HFF-Myc (cell line): ENCODE data around the gene RERE.

Experiments
- DNase-seq: peaks from one replicate; pipeline ENCODE4 v3.0.0-alpha.2; 2011; ENCODE audit warnings: low read depth; ENCODE audit errors: extremely low read depth
- H3K4me3 ChIP-seq: replicated peaks from 2 replicates; pipeline ENCODE4 v1.5.1; 2011; ENCODE audit warnings: low read depth, mild to moderate bottlenecking, control low read depth, low read length
- TF ChIP-seq, protein P1 (sequence below): IDR thresholded peaks from 2 replicates; pipeline ENCODE4 v1.5.1; 2012; ENCODE audit warnings: mild to moderate bottlenecking, low read depth, low read length, control low read depth; ENCODE audit errors: missing control alignments

The RERE gene

DNA sequence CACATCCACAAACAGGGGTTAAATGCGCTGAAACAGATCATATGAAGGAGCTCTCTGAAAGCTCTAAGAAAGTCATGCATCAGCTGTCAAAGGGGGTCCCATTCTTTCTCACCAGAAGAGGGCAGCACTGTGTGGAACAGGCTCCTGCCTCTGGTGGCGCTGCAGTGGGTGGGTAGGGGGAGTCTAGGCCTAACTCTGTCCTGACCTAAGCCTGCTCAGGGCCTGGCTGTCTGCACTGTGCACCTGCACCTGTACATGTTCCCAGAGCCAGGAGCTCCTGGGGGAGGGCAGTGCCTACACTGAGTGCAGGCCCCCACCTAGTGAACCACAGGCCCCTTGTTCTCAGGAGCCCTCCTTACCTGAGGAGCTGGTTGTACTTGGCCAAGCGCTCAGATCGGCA, 45.1 kb upstream of the RERE start:
- TF ChIP-seq, protein P1, sequence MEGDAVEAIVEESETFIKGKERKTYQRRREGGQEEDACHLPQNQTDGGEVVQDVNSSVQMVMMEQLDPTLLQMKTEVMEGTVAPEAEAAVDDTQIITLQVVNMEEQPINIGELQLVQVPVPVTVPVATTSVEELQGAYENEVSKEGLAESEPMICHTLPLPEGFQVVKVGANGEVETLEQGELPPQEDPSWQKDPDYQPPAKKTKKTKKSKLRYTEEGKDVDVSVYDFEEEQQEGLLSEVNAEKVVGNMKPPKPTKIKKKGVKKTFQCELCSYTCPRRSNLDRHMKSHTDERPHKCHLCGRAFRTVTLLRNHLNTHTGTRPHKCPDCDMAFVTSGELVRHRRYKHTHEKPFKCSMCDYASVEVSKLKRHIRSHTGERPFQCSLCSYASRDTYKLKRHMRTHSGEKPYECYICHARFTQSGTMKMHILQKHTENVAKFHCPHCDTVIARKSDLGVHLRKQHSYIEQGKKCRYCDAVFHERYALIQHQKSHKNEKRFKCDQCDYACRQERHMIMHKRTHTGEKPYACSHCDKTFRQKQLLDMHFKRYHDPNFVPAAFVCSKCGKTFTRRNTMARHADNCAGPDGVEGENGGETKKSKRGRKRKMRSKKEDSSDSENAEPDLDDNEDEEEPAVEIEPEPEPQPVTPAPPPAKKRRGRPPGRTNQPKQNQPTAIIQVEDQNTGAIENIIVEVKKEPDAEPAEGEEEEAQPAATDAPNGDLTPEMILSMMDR: peak; percentile 63
- H3K4me3 ChIP-seq: no peak overlapping the region
- no peak for DNase-seq

DNA sequence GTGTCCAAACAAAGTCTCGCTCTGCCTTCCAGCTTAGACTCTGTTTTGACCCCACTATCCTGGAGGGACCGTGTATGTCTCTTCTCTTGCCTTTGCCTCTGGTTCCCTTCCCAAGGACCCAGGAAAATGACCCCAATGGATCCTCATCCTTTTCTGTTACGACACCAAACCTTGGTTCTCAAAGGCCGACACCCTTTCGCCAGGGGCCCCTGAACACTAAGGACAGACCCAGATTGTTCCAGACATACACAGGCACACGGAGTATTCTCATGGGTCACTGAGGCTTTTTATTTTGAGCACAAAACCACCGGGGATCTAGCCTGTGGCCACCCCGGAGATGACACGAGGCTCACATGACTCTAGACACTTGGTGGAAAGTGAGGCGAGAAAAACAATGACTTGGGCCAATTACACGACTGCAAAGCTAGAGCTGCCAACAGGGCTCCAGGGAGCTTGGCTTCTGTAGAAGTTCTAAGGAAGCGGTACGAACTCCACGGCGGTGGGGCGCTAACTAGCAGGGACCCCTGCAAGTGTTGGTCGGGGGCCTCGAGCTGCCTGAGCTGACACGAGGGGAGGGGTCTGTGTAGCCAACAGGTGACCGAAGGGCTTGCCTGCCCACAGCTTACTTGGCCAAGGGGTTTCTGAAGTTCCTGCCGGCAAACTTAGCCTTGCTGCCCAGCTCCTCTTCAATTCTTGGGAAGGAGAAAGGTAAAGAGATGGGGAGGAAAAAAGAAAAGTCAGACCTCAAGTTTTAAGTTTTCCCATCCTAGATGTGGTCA, 43.5 kb upstream of the RERE start:
- no peak overlapping the region for H3K4me3 ChIP-seq
- TF ChIP-seq, protein P1: no peak
- no peak for DNase-seq

DNA sequence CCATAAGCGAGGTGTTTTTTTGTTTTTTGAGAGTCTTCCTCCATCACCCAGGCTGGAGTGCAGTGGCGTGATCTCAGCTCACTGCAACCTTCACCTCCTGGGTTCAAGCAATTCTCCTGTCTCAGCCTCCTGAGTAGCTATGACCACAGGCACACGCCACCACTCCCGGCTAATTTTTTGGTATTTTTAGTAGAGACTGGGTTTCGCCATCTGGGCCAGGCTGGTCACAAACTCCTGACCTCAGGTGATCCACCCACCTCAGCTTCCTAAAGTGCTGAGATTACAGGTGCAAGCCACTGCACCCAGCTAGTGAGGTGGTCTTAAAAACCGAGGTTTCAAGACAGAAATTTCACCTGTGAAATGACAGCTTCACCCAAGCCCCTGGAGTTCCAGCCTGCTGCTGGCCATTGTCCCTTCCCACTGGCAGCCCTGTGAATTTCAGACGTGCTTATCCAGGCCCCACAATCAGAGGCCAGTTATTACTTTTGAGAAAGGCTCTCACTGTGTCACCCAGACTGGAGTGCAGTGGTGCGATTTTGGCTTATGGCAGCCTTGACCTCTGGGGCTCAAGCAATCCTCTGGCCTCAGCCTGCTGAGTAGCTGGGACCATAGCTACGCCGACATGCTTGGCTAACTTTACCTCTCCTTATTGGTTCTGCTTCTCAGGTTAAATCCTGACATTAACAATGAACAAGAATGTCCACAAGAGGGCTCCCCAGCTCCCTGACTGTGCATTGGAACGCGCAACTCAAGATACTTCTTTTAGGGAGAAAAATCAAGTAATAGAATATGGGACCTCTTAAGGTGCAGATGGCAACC, 41.7 kb upstream of the RERE start:
- no peak overlapping the region for H3K4me3 ChIP-seq
- peak; percentile 44 for DNase-seq
- TF ChIP-seq, protein P1: peak; percentile 62

DNA sequence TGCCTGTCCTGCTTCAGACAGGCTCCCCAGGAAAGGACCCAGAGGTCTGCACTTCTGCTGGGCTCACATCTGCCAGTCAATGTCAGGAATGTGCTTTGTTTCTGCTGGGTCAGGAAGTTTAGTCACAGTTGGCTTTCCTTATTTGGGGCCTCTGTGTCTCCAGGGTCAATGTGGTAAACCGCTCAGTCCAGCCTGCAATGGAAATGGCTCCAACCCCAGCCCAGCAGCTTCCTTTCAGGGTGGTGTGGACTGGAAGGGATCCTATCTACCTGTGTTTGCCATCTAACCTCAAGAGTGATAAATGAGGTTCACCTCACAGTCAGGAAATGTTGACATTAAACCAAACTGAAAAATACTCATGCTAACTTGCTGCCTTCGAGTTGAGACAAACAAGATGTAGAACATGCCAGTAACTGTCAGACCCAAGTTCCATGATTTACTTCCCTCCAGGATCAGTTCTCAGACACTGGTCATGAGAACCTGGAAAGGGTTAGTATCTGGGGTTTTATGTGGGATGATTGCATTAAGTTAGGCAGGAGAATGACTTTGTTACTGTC, 40.8 kb upstream of the RERE start:
- DNase-seq: peak; percentile 52
- no peak overlapping the region for H3K4me3 ChIP-seq
- TF ChIP-seq, protein P1: no peak

DNA sequence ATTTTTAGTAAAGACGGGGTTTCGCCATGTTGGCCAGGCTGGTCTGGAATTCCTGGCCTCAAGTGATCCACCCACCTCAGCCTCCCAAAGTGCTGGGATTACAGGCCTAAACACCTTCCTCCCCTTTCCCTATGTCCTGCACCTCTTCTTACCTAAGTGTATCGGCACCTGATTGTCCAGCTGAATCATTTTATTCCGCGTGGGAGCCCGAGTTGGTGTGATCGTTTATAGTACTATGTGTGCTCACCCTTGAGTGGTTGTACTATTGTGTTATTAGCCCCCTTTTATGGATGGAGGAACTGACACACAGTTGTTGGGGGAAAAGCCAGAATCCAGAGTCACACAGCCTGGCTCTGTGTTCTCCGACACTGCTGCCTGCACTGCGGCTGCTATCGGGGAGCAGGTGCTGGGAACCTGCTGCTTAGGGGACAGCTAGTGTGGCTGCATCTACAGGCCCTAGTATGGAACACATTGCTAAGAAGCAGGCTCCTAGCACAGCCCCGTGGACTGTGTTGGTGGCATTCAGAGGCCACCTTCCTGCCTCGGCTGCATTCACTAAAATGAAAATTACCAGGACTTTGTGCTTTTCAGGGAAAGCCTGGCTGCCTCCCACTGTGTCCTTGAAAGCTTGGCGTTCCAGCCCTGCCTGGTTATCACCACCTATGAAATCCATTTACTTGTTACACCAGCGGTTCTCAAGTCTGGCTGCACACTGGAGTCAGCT, 39.4 kb upstream of the RERE start:
- no peak for DNase-seq
- TF ChIP-seq, protein P1: no peak
- H3K4me3 ChIP-seq: no peak overlapping the region

DNA sequence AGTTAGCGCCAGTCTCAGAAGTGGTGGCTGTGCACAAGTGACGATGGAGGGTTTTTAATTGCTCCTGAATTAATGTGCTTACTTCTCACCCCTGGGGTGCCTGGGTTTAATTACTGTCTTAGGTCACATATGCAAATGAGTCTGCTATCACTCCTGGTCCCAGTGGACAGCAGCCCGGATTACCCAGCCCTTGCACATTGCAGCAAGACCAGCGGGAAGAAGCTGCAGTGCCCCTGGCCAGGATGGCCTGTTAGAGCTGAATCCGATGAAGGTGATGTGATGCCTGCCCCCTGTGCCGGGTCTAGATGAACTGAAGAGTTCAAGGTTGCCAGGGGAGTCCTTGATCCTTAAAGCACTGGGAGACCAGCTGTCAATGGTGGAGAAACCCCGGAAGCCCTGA, 36.8 kb upstream of the RERE start:
- no peak for DNase-seq
- TF ChIP-seq, protein P1: no peak

More for the DNA sequence above, 36.8 kb upstream of the RERE start:
- H3K4me3 ChIP-seq: no peak overlapping the region
